K562 (cell line): ENCODE measurements around the gene HIKESHI. TPM values are rescaled to one million over a fixed set of nuclear protein-coding genes. Genes with fewer than 3 reads are reported as not detected.

Source experiments
- ARHGAP35 ChIP-seq: fragments of 450-650 bp; IDR thresholded peaks from 2 replicates; pipeline ENCODE4 v1.6.1; 2018; ENCODE audit not compliant: partially characterized antibody
- BRD4 ChIP-seq: fragments of 200-600 bp; sonication (generic); IDR thresholded peaks from 2 replicates; pipeline ENCODE4 v1.6.1; 2017; ENCODE audit warnings: inconsistent platforms
- CBX2 ChIP-seq: fragments of 200-600 bp; sonication (generic); IDR thresholded peaks from one replicate; pipeline ENCODE4 v1.6.1; 2012; ENCODE audit warnings: mild to moderate bottlenecking, low read length, inconsistent platforms; ENCODE audit not compliant: insufficient read depth, poor library complexity, severe bottlenecking
- CXXC5 ChIP-seq: fragments of 250-450 bp; sonication (Bioruptor Pico); IDR thresholded peaks from 2 replicates; pipeline ENCODE4 v1.8.0; 2022; ENCODE audit warnings: inconsistent platforms, mild to moderate bottlenecking, moderate library complexity
- DDX20 ChIP-seq: fragments of 450-650 bp; IDR thresholded peaks from 2 replicates; pipeline ENCODE4 v1.6.1; 2016; ENCODE audit warnings: missing genetic modification characterization, low read depth, mild to moderate bottlenecking, missing compliant biosample characterization, moderate library complexity
- GTF2A2 ChIP-seq: IDR thresholded peaks from 2 replicates; pipeline ENCODE4 v1.6.1; 2016; ENCODE audit warnings: mild to moderate bottlenecking, missing genetic modification characterization, missing compliant biosample characterization
- ILK ChIP-seq: fragments of 450-650 bp; IDR thresholded peaks from 2 replicates; pipeline ENCODE4 v1.6.1; 2016; ENCODE audit warnings: missing genetic modification characterization, low read depth, mild to moderate bottlenecking, missing compliant biosample characterization, moderate library complexity, borderline replicate concordance
- KLF6 ChIP-seq: fragments of 250-450 bp; sonication (Bioruptor Pico); IDR thresholded peaks from 2 replicates; pipeline ENCODE4 v1.4.0; 2020; ENCODE audit warnings: mild to moderate bottlenecking, moderate library complexity, borderline replicate concordance
- MCM3 ChIP-seq: fragments of 450-650 bp; IDR thresholded peaks from 2 replicates; pipeline ENCODE4 v1.6.1; 2016
- MECOM ChIP-seq: fragments of 250-450 bp; sonication (Bioruptor Pico); IDR thresholded peaks from 2 replicates; pipeline ENCODE4 v1.8.0; 2022; ENCODE audit warnings: inconsistent platforms
- NR2C1 ChIP-seq, 2 experiments: fragments of 450-650 bp; IDR thresholded peaks; 2 replicates each; pipeline ENCODE4 v1.6.1; 2017; ENCODE audit warnings: mild to moderate bottlenecking in 2 of 2, antibody characterized with exemption in 1 of 2, inconsistent platforms in 1 of 2, missing compliant biosample characterization in 1 of 2, missing genetic modification characterization in 1 of 2
- PTRF ChIP-seq: fragments of 450-650 bp; IDR thresholded peaks from 2 replicates; pipeline ENCODE4 v1.6.1; 2016; ENCODE audit warnings: mild to moderate bottlenecking, missing genetic modification characterization, missing compliant biosample characterization
- SIRT6 ChIP-seq: IDR thresholded peaks from one replicate; pipeline ENCODE4 v1.6.1; 2012; ENCODE audit warnings: low read depth, mild to moderate bottlenecking, control low read depth, inconsistent platforms, low read length, moderate library complexity
- SMAD4 ChIP-seq: fragments of 250-450 bp; sonication (Bioruptor Pico); conservative IDR thresholded peaks from 2 replicates; pipeline ENCODE4 v1.8.0; 2021; ENCODE audit warnings: inconsistent platforms, mild to moderate bottlenecking, moderate library complexity
- TSHZ1 ChIP-seq: fragments of 250-450 bp; sonication (Bioruptor Pico); IDR thresholded peaks from 2 replicates; pipeline ENCODE4 v1.4.0; 2020; ENCODE audit warnings: mild to moderate bottlenecking, moderate library complexity
- ZBTB17 ChIP-seq: fragments of 450-650 bp; formaldehyde crosslinking; IDR thresholded peaks from 2 replicates; pipeline ENCODE4 v1.4.0; 2020; ENCODE audit warnings: mild to moderate bottlenecking
- ZFX ChIP-seq: sonication (generic); formaldehyde crosslinking; IDR thresholded peaks from 2 replicates; pipeline ENCODE4 v1.8.0; 2022; ENCODE audit warnings: mild to moderate bottlenecking, missing genetic modification reagents, moderate library complexity
- ZNF134 ChIP-seq: fragments of 250-450 bp; sonication (Bioruptor Pico); conservative IDR thresholded peaks from 2 replicates; pipeline ENCODE4 v1.4.0; 2020
- ZNF583 ChIP-seq: fragments of 250-450 bp; sonication (Bioruptor Pico); IDR thresholded peaks from 2 replicates; pipeline ENCODE4 v1.4.0; 2020
- polyA plus RNA-seq, 8 experiments: library from polyadenylated mRNA; depleted of rRNA in 4 of 8; stranded (reverse) in 5 of 8; unstranded in 3 of 8; fragments of >200 nt; fragmentation: Nextera tagmentation in 2 of 8; fragmentation: Illumina TruSeq in 1 of 8; extraction: Ambion mirVana in 2 of 8; extraction: Trizol in 1 of 8; gene quantifications; 2 replicates each; pipeline versions ENCODE4 v1.2.1 to v1.2.3, GENCODE V29; 2011 to 2014; ENCODE audit warnings: inconsistent platforms in 1 of 8, missing spikeins in 1 of 8
- total RNA-seq, 7 experiments: library from RNA; depleted of rRNA in 6 of 7; stranded (reverse); fragments of >200 nt in 6 of 7; fragmentation: Illumina TruSeq in 2 of 7; extraction: Trizol in 2 of 7; gene quantifications; 2 replicates each; pipeline versions ENCODE4 v1.2.1 to v1.2.3, GENCODE V29; 2011 to 2021; ENCODE audit warnings: low replicate concordance in 1 of 7
- TF ChIP-seq, protein P1 (sequence below): fragments of 450-650 bp; formaldehyde crosslinking; conservative IDR thresholded peaks from 2 replicates; pipeline ENCODE4 v1.4.0; 2022; ENCODE audit warnings: mild to moderate bottlenecking, missing genetic modification characterization
- TF ChIP-seq, protein P2 (sequence below): fragments of 200-800 bp; sonication (Bioruptor generic); IDR thresholded peaks from 2 replicates; pipeline ENCODE4 v1.6.1; 2017; ENCODE audit warnings: missing genetic modification characterization, missing compliant biosample characterization

Gene HIKESHI
- total and polyA plus RNA-seq, 9 of the 15 experiments (the other 6 are each of a cell fraction or from before 2014, with no cell fraction given), result 33.2 to 196 (median 62.7) TPM

- TF ChIP-seq CBX2 (no peak), ZFX (CRISPR knock-in tag) (no peak), ZNF134 (0 out of 2 replicates have a peak, but pooled peaks have one; percentile 50), NR2C1 (IDR thresholded peaks at IDR 0.05) (no peak), NR2C1 (tag; IDR thresholded peaks at IDR 0.05) (peak; percentile 55; the same call in 1 of the 2 replicates), MECOM (CRISPR knock-in tag) (peak; percentile 78), MCM3 (no peak), CXXC5 (CRISPR knock-in tag) (0 out of 2 replicates have a peak, but pooled peaks have one; percentile 27), KLF6 (CRISPR knock-in tag) (peak; percentile 71; the same call in 1 of the 2 replicates), TSHZ1 (CRISPR knock-in tag) (0 out of 2 replicates have a peak, but pooled peaks have one; percentile 46), DDX20 (tag) (peak; percentile 69; the same call in 1 of the 2 replicates), SMAD4 (CRISPR knock-in tag) (peak; percentile 64; the same call in 1 of the 2 replicates), PTRF (tag) (peak; percentile 81), SIRT6 (no peak), ZBTB17 (CRISPR knock-in tag) (0 out of 2 replicates have a peak, but pooled peaks have one; percentile 26), GTF2A2 (tag) (peak; percentile 71; the same call in 1 of the 2 replicates), BRD4 (no peak), ARHGAP35 (no peak), ILK (tag) (peak; percentile 43; the same call in 1 of the 2 replicates), ZNF583 (0 out of 2 replicates have a peak, but pooled peaks have one; percentile 32)
- TF ChIP-seq, protein P1, sequence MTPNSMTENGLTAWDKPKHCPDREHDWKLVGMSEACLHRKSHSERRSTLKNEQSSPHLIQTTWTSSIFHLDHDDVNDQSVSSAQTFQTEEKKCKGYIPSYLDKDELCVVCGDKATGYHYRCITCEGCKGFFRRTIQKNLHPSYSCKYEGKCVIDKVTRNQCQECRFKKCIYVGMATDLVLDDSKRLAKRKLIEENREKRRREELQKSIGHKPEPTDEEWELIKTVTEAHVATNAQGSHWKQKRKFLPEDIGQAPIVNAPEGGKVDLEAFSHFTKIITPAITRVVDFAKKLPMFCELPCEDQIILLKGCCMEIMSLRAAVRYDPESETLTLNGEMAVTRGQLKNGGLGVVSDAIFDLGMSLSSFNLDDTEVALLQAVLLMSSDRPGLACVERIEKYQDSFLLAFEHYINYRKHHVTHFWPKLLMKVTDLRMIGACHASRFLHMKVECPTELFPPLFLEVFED, result 0 out of 2 replicates have a peak, but pooled peaks have one; percentile 7
- TF ChIP-seq, protein P2, sequence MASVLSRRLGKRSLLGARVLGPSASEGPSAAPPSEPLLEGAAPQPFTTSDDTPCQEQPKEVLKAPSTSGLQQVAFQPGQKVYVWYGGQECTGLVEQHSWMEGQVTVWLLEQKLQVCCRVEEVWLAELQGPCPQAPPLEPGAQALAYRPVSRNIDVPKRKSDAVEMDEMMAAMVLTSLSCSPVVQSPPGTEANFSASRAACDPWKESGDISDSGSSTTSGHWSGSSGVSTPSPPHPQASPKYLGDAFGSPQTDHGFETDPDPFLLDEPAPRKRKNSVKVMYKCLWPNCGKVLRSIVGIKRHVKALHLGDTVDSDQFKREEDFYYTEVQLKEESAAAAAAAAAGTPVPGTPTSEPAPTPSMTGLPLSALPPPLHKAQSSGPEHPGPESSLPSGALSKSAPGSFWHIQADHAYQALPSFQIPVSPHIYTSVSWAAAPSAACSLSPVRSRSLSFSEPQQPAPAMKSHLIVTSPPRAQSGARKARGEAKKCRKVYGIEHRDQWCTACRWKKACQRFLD (CRISPR knock-in tag), result 0 out of 2 replicates have a peak, but pooled peaks have one; percentile 27
Measured at GRCh38 chr11:86257446-86257845, 44.6 kb upstream of the HIKESHI start (continued).
